PFSK-1 (cell line): Measurements from ENCODE around the gene CAMSAP3.

Experiments
- POLR2AphosphoS5 ChIP-seq: IDR thresholded peaks from 2 replicates; pipeline ENCODE4 v1.6.1; 2012; ENCODE audit warnings: low read depth, mild to moderate bottlenecking, control low read depth, low read length, moderate library complexity
- SIN3A ChIP-seq: IDR thresholded peaks from 2 replicates; pipeline ENCODE4 v1.6.1; 2012; ENCODE audit warnings: mild to moderate bottlenecking, low read length, moderate library complexity, borderline replicate concordance; ENCODE audit not compliant: insufficient read depth
- TAF1 ChIP-seq: IDR thresholded peaks from 2 replicates; pipeline ENCODE4 v1.6.1; 2012; ENCODE audit warnings: low read length, control low read depth, borderline replicate concordance; ENCODE audit not compliant: insufficient read depth

DNA sequence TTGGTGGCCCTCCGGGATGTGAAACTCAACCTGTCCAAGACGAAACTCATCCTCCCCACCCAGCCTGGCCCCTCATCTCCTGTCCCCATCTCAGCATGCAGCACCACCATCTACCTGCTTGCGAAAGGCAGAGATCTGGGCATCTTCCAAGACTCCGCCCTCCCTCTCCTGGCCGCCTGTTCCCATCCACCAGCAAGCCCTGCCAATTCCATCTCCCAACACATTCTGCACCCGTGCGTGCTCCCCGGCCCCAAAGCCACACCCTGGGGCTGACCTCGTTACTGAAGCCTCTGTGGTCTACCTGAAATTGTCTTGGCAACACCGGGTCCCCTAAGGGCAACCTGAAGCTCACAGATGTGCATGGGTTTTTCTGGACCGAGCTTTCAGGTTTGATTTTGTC, 13.2 kb upstream of the CAMSAP3 start:
- no peak for TF ChIP-seq POLR2AphosphoS5
- TF ChIP-seq SIN3A = no peak
- TF ChIP-seq TAF1 = no peak
